SK-N-SH (cell line): ENCODE data around the gene RPEL1.
"Not testable (repeated sequence)": the region's sequence is repeated elsewhere in the genome, so short reads cannot be mapped to it uniquely, and the experiment has no call there.

Experiments used
- RAD21 ChIP-seq: IDR thresholded peaks from 2 replicates; pipeline ENCODE4 v1.6.1; 2012; ENCODE audit warnings: mild to moderate bottlenecking, low read length
- TAF1 ChIP-seq: IDR thresholded peaks from 2 replicates; pipeline ENCODE4 v1.6.1; 2012; ENCODE audit warnings: low read depth, mild to moderate bottlenecking, low read length, moderate library complexity, borderline replicate concordance
- TF ChIP-seq, protein P1 (sequence below): fragments of 200-600 bp; sonication (generic); IDR thresholded peaks from 2 replicates; pipeline ENCODE4 v1.6.1; 2017; ENCODE audit warnings: antibody characterized with exemption, mild to moderate bottlenecking, moderate library complexity

DNA sequence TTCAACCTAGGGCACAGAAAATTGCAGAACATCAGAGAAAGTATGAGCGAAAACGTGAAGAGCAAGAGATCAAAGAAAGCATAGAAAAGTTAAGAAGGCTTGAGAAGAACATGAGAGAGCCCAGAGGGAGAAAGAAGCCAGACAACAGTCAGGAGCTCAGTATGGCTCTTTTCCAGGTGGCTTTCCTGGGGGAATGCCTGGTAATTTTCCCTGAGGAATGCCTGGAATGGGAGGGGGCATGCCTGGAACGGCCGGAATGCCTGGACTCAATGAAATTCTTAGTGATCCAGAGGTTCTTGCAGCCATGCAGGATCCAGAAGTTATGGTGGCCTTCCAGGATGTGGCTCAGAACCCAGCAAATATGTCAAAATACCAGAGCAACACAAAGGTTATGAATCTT, 29.3 kb upstream of the RPEL1 start:
- not testable (repeated sequence) for TF ChIP-seq TAF1, RAD21
- TF ChIP-seq, protein P1, sequence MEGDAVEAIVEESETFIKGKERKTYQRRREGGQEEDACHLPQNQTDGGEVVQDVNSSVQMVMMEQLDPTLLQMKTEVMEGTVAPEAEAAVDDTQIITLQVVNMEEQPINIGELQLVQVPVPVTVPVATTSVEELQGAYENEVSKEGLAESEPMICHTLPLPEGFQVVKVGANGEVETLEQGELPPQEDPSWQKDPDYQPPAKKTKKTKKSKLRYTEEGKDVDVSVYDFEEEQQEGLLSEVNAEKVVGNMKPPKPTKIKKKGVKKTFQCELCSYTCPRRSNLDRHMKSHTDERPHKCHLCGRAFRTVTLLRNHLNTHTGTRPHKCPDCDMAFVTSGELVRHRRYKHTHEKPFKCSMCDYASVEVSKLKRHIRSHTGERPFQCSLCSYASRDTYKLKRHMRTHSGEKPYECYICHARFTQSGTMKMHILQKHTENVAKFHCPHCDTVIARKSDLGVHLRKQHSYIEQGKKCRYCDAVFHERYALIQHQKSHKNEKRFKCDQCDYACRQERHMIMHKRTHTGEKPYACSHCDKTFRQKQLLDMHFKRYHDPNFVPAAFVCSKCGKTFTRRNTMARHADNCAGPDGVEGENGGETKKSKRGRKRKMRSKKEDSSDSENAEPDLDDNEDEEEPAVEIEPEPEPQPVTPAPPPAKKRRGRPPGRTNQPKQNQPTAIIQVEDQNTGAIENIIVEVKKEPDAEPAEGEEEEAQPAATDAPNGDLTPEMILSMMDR: not testable (repeated sequence)
